HG02571 (cell line): Measurements from ENCODE around the gene MPV17L.
"Not testable (repeated sequence)": the region's sequence is repeated elsewhere in the genome, so short reads cannot be mapped to it uniquely, and the experiment has no call there.

Experiments
- ATAC-seq: cut with Tn5 transposase; IDR thresholded peaks from one replicate; pipeline ENCODE4 v1.9.1; 2021; ENCODE audit warnings: mild to moderate bottlenecking, moderate library complexity; ENCODE audit not compliant: unreplicated experiment

MPV17L gene

GRCh38 chr16:15407756-15408155 lies 12.2 kb downstream of the MPV17L start:
- ATAC-seq = not testable (repeated sequence)

DNA sequence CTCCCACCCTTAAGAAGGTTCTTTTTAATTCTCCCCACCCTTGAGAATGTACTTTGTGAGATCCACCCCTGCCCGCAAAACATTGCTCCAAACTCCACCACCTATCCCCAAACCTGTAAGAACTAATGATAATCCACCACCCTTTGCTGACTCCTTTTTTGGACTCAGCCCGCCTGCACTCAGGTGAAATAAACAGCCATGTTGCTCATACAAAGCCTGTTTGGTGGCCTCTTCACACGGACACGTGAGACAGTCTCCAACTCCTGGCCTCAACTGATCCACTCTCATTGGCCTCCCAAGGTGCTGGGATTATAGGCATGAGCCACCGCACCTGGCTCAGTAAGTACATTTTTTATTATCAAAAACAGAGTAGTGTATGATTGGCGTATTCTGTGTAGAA lies 13.9 kb downstream of the MPV17L start:
- ATAC-seq = not testable (repeated sequence)

GRCh38 chr16:15415511-15415985 lies 20.0 kb downstream of the MPV17L start:
- ATAC-seq = no peak

DNA sequence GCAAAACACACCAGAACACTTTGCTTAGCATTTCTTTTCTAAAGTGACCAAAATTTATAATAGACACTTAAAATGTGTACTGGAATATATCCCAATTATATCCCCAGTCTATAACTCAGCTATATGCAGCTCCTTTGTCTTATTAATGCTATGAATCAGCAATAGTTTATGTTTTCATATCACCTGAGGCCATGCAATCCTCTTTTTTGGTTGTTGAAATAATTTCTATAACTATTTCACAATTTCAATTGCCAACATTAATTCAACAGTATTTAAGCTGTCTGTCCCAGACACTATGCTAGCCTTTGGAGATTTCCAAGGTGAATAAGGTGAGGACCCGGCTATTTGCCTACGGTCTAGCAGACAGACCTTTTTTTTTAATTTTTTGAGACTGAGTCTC lies 21.6 kb downstream of the MPV17L start:
- no peak for ATAC-seq

GRCh38 chr16:15418206-15418605 lies 22.7 kb downstream of the MPV17L start:
- ATAC-seq = no peak

GRCh38 chr16:15421696-15422095 lies 26.1 kb downstream of the MPV17L start:
- ATAC-seq = not testable (repeated sequence)

DNA sequence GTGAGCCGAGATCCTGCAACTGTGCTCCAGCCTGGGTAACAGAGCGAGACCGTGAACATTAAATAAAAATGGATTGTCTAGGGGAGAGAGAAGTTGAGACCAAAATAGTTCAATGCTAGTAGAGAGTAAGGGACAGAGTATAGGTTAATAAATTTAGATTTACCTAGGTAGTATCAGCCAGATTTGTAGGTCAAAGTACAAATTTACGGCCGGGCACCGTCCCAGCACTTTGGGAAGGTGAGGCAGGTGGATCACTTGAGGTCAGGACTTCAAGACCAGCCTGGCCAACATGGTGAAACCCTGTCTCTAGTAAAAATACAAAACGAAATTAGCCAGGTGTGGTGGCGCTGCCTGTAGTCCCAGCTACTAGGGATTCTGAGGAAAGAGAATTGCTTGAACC lies 26.7 kb downstream of the MPV17L start:
- ATAC-seq = no peak

DNA sequence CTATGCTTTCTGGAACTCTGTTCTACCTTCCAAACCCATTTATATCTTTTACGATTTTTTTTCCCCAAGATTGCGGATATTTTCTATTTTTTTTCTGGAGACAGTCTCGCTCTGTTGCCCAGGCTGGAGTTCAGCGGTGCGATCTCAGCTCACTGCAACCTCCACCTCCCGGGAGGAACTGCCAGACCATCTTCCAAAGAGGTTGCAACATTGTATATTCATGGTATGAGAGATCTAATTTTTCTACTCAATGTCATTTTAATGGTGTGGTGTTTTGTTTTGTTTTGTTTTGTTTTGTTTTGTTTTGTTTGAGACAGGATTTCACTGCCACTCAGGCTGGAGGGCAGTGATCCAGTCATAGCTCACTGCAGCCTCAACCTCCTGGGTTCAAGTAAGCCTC lies 30.3 kb downstream of the MPV17L start:
- ATAC-seq = no peak

- ATAC-seq = no peak
Measured at GRCh38 chr16:15426796-15427195, 31.2 kb downstream of the MPV17L start.

GRCh38 chr16:15427648-15428239 lies 32.2 kb downstream of the MPV17L start:
- no peak for ATAC-seq

GRCh38 chr16:15430884-15431283 lies 35.3 kb downstream of the MPV17L start:
- not testable (repeated sequence) for ATAC-seq

- no peak for ATAC-seq
Measured at GRCh38 chr16:15434079-15434424, 38.5 kb downstream of the MPV17L start.

GRCh38 chr16:15434425-15435215 lies 39.1 kb downstream of the MPV17L start, which contains the start of gene BMERB1:
BMERB1 (plus strand) TSS chr16:15434588; CDS start chr16:15434654, 66 bp downstream.
- ATAC-seq = no peak

GRCh38 chr16:15435216-15435864 lies 39.8 kb downstream of the MPV17L start:
- no peak for ATAC-seq

GRCh38 chr16:15439102-15439501 lies 43.5 kb downstream of the MPV17L start:
- no peak for ATAC-seq

DNA sequence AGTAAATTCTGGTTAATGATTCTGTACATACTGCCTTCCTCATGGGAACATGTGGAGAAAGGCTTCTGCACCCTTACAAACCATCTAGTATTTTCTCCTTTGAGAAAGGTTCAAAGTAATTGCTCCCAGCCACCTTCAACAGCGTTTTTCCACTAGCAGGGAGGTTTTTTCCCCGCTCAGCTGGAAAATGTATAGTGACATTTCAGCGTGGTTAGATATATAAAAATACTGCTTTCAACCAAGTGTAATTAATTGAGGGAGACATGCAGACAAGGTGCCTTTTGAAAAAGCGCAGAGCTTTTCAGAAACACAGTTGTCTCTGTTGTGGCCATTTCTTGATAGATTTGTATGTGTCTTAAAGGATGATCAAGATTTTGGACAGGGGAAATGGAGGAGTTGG lies 44.0 kb downstream of the MPV17L start:
- no peak for ATAC-seq

- no peak for ATAC-seq
Measured at GRCh38 chr16:15440852-15441251, 45.3 kb downstream of the MPV17L start.

DNA sequence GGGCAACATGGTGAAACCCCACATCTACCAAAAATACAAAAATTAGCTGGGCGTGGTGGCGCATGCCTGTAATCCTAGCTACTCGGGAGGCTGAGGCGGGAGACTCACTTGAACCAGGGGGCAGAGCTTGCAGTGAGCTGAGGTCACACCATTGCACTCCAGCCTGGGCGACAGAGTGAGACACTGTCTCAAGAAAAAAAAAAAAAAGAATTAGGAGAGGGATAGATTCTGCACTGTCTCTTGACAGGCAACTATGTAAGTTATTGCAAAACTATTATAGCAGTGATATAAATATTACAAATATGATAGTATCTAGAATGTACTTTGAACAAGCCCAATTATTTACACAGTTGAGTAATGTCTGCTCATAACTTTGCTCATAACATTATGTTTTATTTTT lies 46.6 kb downstream of the MPV17L start:
- ATAC-seq = not testable (repeated sequence)

GRCh38 chr16:15443753-15444152 lies 48.2 kb downstream of the MPV17L start:
- no peak for ATAC-seq

GRCh38 chr16:15444264-15444663 lies 48.7 kb downstream of the MPV17L start:
- no peak for ATAC-seq

DNA sequence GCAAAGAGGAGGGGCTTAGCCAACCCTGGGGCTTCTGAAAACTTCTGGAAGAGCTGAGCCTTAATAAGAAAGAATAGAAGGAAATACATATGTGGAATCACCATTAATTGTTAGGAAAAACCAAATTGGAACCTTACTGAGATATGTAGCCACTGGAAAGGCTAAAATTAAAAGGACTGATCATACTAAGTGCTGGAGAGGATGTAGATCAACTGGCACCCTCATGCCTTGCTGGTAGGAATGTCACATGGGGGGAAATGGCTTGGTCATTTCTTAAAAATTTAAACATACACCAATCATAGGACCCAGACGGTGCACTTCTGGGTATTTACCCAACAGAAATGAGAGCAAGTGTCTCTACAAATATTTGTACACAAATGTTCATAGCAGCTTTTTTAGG lies 49.9 kb downstream of the MPV17L start:
- no peak for ATAC-seq

DNA sequence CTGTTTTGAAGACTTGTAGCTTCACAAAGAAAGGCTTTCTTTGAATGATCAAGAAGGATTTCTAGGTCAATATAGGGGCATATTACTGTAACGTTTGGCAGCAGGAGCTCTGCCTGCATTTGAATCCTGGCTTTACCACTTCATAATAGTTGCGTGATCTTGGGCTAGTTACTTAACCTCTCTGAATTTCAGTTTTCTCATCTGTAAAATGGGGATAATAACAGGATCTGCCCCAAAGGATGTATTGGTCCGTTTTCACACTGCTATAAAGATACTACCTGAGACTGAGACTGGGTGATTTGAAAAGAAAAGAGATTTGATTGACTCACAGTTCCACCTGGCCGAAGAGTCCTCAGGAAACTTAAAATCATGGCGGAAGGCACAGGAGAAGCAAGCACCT lies 51.3 kb downstream of the MPV17L start:
- no peak for ATAC-seq
